ENCODE data around the gene EXOC8.
"Not testable (repeated sequence)": the region's sequence is repeated elsewhere in the genome, so short reads cannot be mapped to it uniquely, and the experiment has no call there.

EXOC8 gene

GRCh38 chr1:231353086-231353485 lies 15.4 kb upstream of the EXOC8 start:
- no peak for DNase-seq (ENCODE audit: low read depth)

- no peak for DNase-seq (ENCODE audit: low read depth)
Observed at GRCh38 chr1:231351816-231352215, 14.2 kb upstream of the EXOC8 start.

GRCh38 chr1:231348856-231349255 lies 11.2 kb upstream of the EXOC8 start:
- DNase-seq (ENCODE audit: low read depth) = not testable (repeated sequence)

- no peak for DNase-seq (ENCODE audit: low read depth)
Observed at GRCh38 chr1:231348442-231348841, 10.8 kb upstream of the EXOC8 start.

GRCh38 chr1:231347961-231348360 lies 10.3 kb upstream of the EXOC8 start:
- no peak for DNase-seq (ENCODE audit: low read depth)

GRCh38 chr1:231340328-231341013 lies 2.8 kb upstream of the EXOC8 start:
- no peak for DNase-seq (ENCODE audit: low read depth)

- DNase-seq (ENCODE audit: low read depth) = no peak
Observed at GRCh38 chr1:231338270-231339128, 847 bp upstream of the EXOC8 start, which contains the start of gene SPRTN. Gene SPRTN, plus strand, starts transcription at chr1:231338293. Its CDS starts 91 bp downstream, at chr1:231338384.

GRCh38 chr1:231337043-231337471 lies 595 bp downstream of the EXOC8 start:
- DNase-seq (ENCODE audit: low read depth) = no peak

- no peak for DNase-seq (ENCODE audit: low read depth)
Observed at GRCh38 chr1:231335663-231336602, 1.7 kb downstream of the EXOC8 start.

- DNase-seq (ENCODE audit: low read depth) = no peak
Observed at GRCh38 chr1:231334952-231335351, 2.7 kb downstream of the EXOC8 start.

- DNase-seq (ENCODE audit: low read depth) = no peak
Observed at GRCh38 chr1:231334079-231334666, 3.5 kb downstream of the EXOC8 start.

GRCh38 chr1:231332761-231333160 lies 4.9 kb downstream of the EXOC8 start:
- no peak for DNase-seq (ENCODE audit: low read depth)

- no peak for DNase-seq (ENCODE audit: low read depth)
Observed at GRCh38 chr1:231329483-231329882, 8.2 kb downstream of the EXOC8 start.

GRCh38 chr1:231327617-231328016 lies 10.0 kb downstream of the EXOC8 start:
- DNase-seq (ENCODE audit: low read depth) = no peak

- no peak for DNase-seq (ENCODE audit: low read depth)
Observed at GRCh38 chr1:231326248-231326647, 11.4 kb downstream of the EXOC8 start.

- DNase-seq (ENCODE audit: low read depth) = no peak
Observed at GRCh38 chr1:231324660-231325059, 13.0 kb downstream of the EXOC8 start.

- DNase-seq (ENCODE audit: low read depth) = no peak
Observed at GRCh38 chr1:231322880-231323530, 14.6 kb downstream of the EXOC8 start.

GRCh38 chr1:231319080-231319479 lies 18.6 kb downstream of the EXOC8 start:
- DNase-seq (ENCODE audit: low read depth) = no peak

GRCh38 chr1:231318568-231318967 lies 19.1 kb downstream of the EXOC8 start:
- no peak for DNase-seq (ENCODE audit: low read depth)

GRCh38 chr1:231318015-231318355 lies 19.7 kb downstream of the EXOC8 start:
- DNase-seq (ENCODE audit: low read depth) = no peak

- no peak for DNase-seq (ENCODE audit: low read depth)
Observed at GRCh38 chr1:231317306-231318014, 20.2 kb downstream of the EXOC8 start.

Data from stimulated activated CD8-positive, alpha-beta memory T cell treated with anti-CD3 and anti-CD28 coated beads, Interleukin-12 subunit alpha, Interleukin-12 subunit beta, amount 100 ng/mL, for 1 hour (primary cell).